Heart left ventricle (tissue), 16 donors: Measurements from ENCODE around the gene ALK. TPM values are rescaled to one million over a fixed set of nuclear protein-coding genes. Genes with fewer than 3 reads are reported as not detected.

Source experiments
- ATAC-seq, 4 donors: fragments of 200-7000 bp; cut with Tn5 transposase; one replicate each; pipeline ENCODE4 v1.9.1; 2020 to 2022; ENCODE audit warnings: moderate library complexity in 4 of 4, mild to moderate bottlenecking in 3 of 4, moderate number of reproducible peaks in 1 of 4
- DNase-seq, 5 donors: peaks; one replicate each; pipeline ENCODE4 v3.0.0-alpha.2; 2020
- H3K27ac ChIP-seq, 12 donors: fragments of 200-600 bp; sonication (generic) in 4 of 12; one replicate each; pipeline versions ENCODE4 v1.5.0 to v1.8.0; 2016 to 2022; ENCODE audit warnings: mild to moderate bottlenecking in 2 of 12
- H3K27me3 ChIP-seq, 9 donors: fragments of 200-600 bp; sonication (generic) in 2 of 9; one replicate each; pipeline versions ENCODE4 v1.5.1 to v1.8.0; 2016 to 2022; ENCODE audit warnings: mild to moderate bottlenecking in 3 of 9
- H3K36me3 ChIP-seq, 9 donors: fragments of 200-600 bp; sonication (generic) in 2 of 9; one replicate each; pipeline versions ENCODE4 v1.5.0 to v1.8.0; 2018 to 2022; ENCODE audit warnings: mild to moderate bottlenecking in 2 of 9
- H3K4me1 ChIP-seq, 12 donors: fragments of 200-600 bp; sonication (generic) in 4 of 12; one replicate each; pipeline versions ENCODE4 v1.5.0 to v1.8.0; 2016 to 2022; ENCODE audit warnings: mild to moderate bottlenecking in 3 of 12
- H3K4me3 ChIP-seq, 12 donors: fragments of 200-600 bp; sonication (generic) in 4 of 12; one replicate each; pipeline versions ENCODE4 v1.5.0 to v1.8.0; 2017 to 2022; ENCODE audit warnings: mild to moderate bottlenecking in 9 of 12, moderate library complexity in 4 of 12
- H3K9me3 ChIP-seq, 12 donors: fragments of 200-600 bp; sonication (generic) in 4 of 12; one replicate each; pipeline versions ENCODE4 v1.5.0 to v1.8.0; 2016 to 2022; ENCODE audit warnings: mild to moderate bottlenecking in 1 of 12
- POLR2A ChIP-seq, 2 donors: fragments of 450-650 bp; IDR thresholded peaks; one replicate each; pipeline ENCODE4 v1.6.1; 2017; ENCODE audit warnings: antibody characterized with exemption in 2 of 2, mild to moderate bottlenecking in 2 of 2, moderate library complexity in 2 of 2
- WGBS, 4 donors: extraction: QIAGEN DNeasy Blood & Tissue Kit in 2 of 4; methylation state at CpG; one replicate each; pipeline versions ENCODE4 v1.1.5 to v1.1.7; 2013 to 2018; 5-methylcytosine and 5-hydroxymethylcytosine counted together
- intact Hi-C, 10 donors: fragments of 100-400 bp; cut with DNase I; formaldehyde crosslinking; loops; one replicate each; pipeline versions ENCODE4 v1.11.1 to v1.14.2; 2022
- polyA plus RNA-seq, 2 donors: library from polyadenylated mRNA; stranded (reverse); fragments of 200-250 nt; gene quantifications; one replicate each; pipeline ENCODE4 v1.2.3, GENCODE V29; 2013
- total RNA-seq, 9 donors: library from RNA; depleted of rRNA in 2 of 9; stranded (reverse); fragments of >200 nt in 2 of 9; fragmentation: NEBNext Ultra II Directional in 3 of 9; extraction: Animal tissue kit (Norgen Biotek cat#: 25700) in 3 of 9; gene quantifications; one replicate each; pipeline versions ENCODE4 v1.1.0 to v1.2.4, GENCODE V29; 2016 to 2023
- TF ChIP-seq, protein P1 (sequence below), 12 donors: fragments of 200-600 bp; sonication (generic) in 4 of 12; IDR thresholded peaks; one replicate each; pipeline versions ENCODE4 v1.5.0 to v1.8.0; 2018 to 2022; ENCODE audit warnings: antibody characterized with exemption in 12 of 12, mild to moderate bottlenecking in 5 of 12
- donor health status: ischemic (EF 13 %, LVEDD 7.1; RV severe dilation, severe dysfunction).
- donor health status: healthy with polysubstance abuse.
- donor health status: DM: no; HTN: yes; CAD: no.
- donor health status: DM: no; HTN: no; CAD: no.
- donor health status: ischemic (EF 25% LVEDD 6.9; RV normal size, moderate dysfunction).
- donor health status: ischemic (EF 25% LVEDD 5.7; RV mildly dilated, moderate dysfunction).
- donor health status: healthy.
- donor health status: DM: yes; HTN: yes; CAD: no.
- donor health status: ischemic (EF 35%, LVEDD 5.7; RV mildly dilated, moderate dysfunction).
- donor health status: nonischemic (EF 11% LVEDD 7.7; RV severe dilation, severe dysfunction).
- donor health status: DM: yes; HTN: yes; CAD: no.
- donor health status: PGD.
- donor health status: ischemic (EF 29% LVEDD 5.4; RV normal size, mild dysfunction).
- donor health status: nonischemic (EF 23%, LVEDD 6.1; RV moderate dilation, normal function).

The ALK gene
- total and polyA plus RNA-seq, 11 donors: 0.05 to 0.50 (median 0.13) TPM; not detected in 5

DNA sequence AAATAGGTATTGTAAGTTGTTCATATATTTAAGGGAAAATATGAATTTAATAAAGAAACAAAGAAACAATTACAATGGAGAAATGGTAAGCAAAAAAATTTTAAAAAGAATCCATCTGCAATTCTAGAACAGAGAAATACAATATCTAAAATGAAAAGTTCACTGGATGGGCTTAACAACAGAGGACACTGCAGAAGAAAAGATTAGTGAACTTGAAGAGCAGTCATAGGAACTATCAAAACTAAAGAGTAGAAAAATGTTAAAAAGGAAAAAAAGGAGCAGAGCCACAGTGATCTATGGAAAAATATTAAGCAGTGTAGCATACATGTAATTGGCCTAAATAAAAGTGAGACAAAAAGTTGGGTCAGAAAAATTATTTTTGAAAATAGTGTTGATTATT lies 83.5 kb downstream of the ALK start:
- H3K9me3 ChIP-seq: peaks cover 0 to 26% (median 11%) of the 10 kb centered on the region in 12 donors
- ATAC-seq (no peak), DNase-seq (no peak)
- H3K4me3 ChIP-seq: no peak overlapping the region
- TF ChIP-seq, protein P1, sequence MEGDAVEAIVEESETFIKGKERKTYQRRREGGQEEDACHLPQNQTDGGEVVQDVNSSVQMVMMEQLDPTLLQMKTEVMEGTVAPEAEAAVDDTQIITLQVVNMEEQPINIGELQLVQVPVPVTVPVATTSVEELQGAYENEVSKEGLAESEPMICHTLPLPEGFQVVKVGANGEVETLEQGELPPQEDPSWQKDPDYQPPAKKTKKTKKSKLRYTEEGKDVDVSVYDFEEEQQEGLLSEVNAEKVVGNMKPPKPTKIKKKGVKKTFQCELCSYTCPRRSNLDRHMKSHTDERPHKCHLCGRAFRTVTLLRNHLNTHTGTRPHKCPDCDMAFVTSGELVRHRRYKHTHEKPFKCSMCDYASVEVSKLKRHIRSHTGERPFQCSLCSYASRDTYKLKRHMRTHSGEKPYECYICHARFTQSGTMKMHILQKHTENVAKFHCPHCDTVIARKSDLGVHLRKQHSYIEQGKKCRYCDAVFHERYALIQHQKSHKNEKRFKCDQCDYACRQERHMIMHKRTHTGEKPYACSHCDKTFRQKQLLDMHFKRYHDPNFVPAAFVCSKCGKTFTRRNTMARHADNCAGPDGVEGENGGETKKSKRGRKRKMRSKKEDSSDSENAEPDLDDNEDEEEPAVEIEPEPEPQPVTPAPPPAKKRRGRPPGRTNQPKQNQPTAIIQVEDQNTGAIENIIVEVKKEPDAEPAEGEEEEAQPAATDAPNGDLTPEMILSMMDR (IDR thresholded peaks at IDR 0.05): no peak
- no peak for TF ChIP-seq POLR2A (IDR thresholded peaks at IDR 0.05)
- H3K27ac ChIP-seq: no peak overlapping the region
- peaks cover 0 to 22% (median 0%) of the 10 kb centered on the region in 9 donors for H3K27me3 ChIP-seq
- no peaks in the 10 kb centered on the region for H3K4me1 ChIP-seq
- H3K36me3 ChIP-seq: no peaks in the 10 kb centered on the region
- intact Hi-C loops: no loop called here

DNA sequence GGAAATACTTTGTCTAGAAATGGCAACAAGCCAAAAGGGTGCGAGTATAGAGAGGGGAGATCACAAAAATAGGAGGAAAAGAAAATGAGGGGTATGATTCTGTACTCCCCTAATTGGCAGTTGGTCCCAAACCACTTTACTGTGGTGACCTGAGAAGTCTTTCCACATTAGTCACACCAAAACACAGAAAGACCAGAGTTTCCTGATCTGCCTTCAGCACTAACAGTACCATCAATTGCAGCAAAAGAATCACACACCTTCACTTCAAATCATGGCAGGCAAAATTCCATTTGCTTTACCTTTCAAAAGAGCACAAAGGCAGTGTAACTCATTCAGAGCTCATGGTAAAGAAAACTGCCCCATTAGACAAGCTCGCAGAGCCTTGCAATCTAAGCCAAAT lies 86.8 kb downstream of the ALK start:
- no peak for DNase-seq
- 78 to 88% (median 81%) methylated on average over 2 of the region's 2 CpGs for WGBS, 4 donors
- peaks cover 0 to 26% (median 11%) of the 10 kb centered on the region in 12 donors for H3K9me3 ChIP-seq
- TF ChIP-seq, protein P1 (IDR thresholded peaks at IDR 0.05): no peak
- no peak for TF ChIP-seq POLR2A (IDR thresholded peaks at IDR 0.05)
- intact Hi-C loops: no loop called here
- no peak overlapping the region for H3K4me3 ChIP-seq
- no peaks in the 10 kb centered on the region for H3K36me3 ChIP-seq
- ATAC-seq: no peak
- H3K27me3 ChIP-seq: no peaks in the 10 kb centered on the region
- H3K4me1 ChIP-seq: no peaks in the 10 kb centered on the region
- no peak overlapping the region for H3K27ac ChIP-seq

DNA sequence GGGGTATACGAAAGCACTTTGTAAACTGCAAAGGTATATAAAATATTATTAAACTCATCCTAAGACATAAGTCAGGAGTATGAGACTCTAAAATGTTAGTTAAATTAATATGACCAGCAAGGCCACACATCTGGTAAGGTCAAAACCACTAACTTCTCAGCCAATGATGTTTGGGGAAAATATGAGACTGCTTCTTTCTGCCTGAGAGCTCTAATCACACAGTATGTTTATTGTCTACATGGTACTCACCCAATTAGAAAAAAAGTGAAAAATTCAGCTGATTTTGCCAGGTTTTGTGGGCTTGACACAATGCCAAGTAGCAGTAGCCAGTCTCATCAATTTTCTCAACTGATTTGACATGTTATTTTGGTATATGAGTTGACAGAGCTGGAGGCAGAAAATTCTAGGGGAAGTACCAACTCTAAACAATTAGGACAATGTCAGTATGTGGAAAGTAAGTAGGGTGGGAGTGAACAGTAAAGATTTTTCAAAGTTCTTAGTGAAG lies 87.3 kb downstream of the ALK start:
- peaks cover 0 to 26% (median 11%) of the 10 kb centered on the region in 12 donors for H3K9me3 ChIP-seq
- no peak for ATAC-seq
- DNase-seq: no peak
- H3K4me1 ChIP-seq: no peaks in the 10 kb centered on the region
- WGBS, 4 donors: 92 to 97% (median 94%) methylated on average over 1 of the region's 1 CpG
- no peaks in the 10 kb centered on the region for H3K36me3 ChIP-seq
- no peak for TF ChIP-seq POLR2A (IDR thresholded peaks at IDR 0.05)
- TF ChIP-seq, protein P1 (IDR thresholded peaks at IDR 0.05): no peak
- no peak overlapping the region for H3K4me3 ChIP-seq
- no peaks in the 10 kb centered on the region for H3K27me3 ChIP-seq
- intact Hi-C loops: no loop called here
- no peak overlapping the region for H3K27ac ChIP-seq

DNA sequence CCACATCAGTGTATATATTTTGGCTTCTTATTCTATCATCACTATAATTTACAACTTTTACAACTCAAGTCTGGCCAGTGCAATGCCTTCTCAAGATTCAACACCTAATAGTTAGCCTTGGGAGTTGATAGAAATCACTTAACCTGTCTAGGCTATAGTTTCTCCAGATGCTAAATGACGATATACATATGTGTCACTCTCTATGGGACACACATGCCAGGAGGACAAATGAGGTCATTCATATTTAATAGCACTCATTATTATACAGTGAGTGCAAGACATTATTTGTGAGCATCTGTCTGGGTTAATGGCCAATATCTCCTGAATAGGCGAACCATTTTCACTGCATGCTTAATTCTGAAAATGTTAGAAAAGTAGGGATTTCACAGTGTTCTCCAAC lies 89.8 kb downstream of the ALK start:
- no peak overlapping the region for H3K27ac ChIP-seq
- intact Hi-C loops: no loop called here
- TF ChIP-seq POLR2A (IDR thresholded peaks at IDR 0.05): no peak
- TF ChIP-seq, protein P1 (IDR thresholded peaks at IDR 0.05): no peak
- no peaks in the 10 kb centered on the region for H3K4me1 ChIP-seq
- DNase-seq: no peak
- no peak overlapping the region for H3K4me3 ChIP-seq
- H3K9me3 ChIP-seq: peaks cover 0 to 5% (median 0%) of the 10 kb centered on the region in 12 donors
- 80 to 84% (median 82%) methylated on average over 2 of the region's 2 CpGs for WGBS, 4 donors
- H3K36me3 ChIP-seq: no peaks in the 10 kb centered on the region
- H3K27me3 ChIP-seq: no peaks in the 10 kb centered on the region
- ATAC-seq: no peak
